T-helper 2 cell treated with Interferon-gamma antibody and Interleukin-4, amounts not matched to agents 5 μg/mL and 100 μg/mL, for 36 hours (primary cell): ENCODE measurements around the gene POLR1D.

Experiments
- DNase-seq: peaks from one replicate; pipeline ENCODE4 v3.0.0; 2021; ENCODE audit warnings: low spot score
- H3K27ac Mint-ChIP-seq: one replicate; pipeline ENCODE4 v1.8.0; 2021; ENCODE audit warnings: mild to moderate bottlenecking, mixed read lengths
- H3K27me3 Mint-ChIP-seq: one replicate; pipeline ENCODE4 v1.8.0; 2021; ENCODE audit warnings: low read depth, mixed read lengths
- H3K36me3 Mint-ChIP-seq: one replicate; pipeline ENCODE4 v1.8.0; 2021; ENCODE audit warnings: low read depth, mixed read lengths
- H3K4me1 Mint-ChIP-seq: one replicate; pipeline ENCODE4 v1.8.0; 2021; ENCODE audit warnings: low read depth, mixed read lengths
- H3K4me3 Mint-ChIP-seq: one replicate; pipeline ENCODE4 v1.8.0; 2022; ENCODE audit warnings: mild to moderate bottlenecking, moderate library complexity, mixed read lengths
- H3K9me3 Mint-ChIP-seq: one replicate; pipeline ENCODE4 v1.8.0; 2021; ENCODE audit warnings: mixed read lengths

The POLR1D gene

GRCh38 chr13:27636589-27637288 is 15.0 kb downstream of the POLR1D start:
- Mint-ChIP-seq H3K9me3 (no peaks in the 10 kb centered on the region), H3K27ac (no peak overlapping the region)

GRCh38 chr13:27637289-27637626 is 15.6 kb downstream of the POLR1D start:
- peaks cover 12% of the 10 kb centered on the region for H3K36me3 Mint-ChIP-seq
- peaks cover 29% of the 10 kb centered on the region for H3K4me1 Mint-ChIP-seq
- no peak overlapping the region for H3K27ac Mint-ChIP-seq
- peak overlapping the region; percentile 3 for H3K4me3 Mint-ChIP-seq
- DNase-seq = no peak
- H3K9me3 Mint-ChIP-seq = no peaks in the 10 kb centered on the region
- no peaks in the 10 kb centered on the region for H3K27me3 Mint-ChIP-seq

More at GRCh38 chr13:27636589-27637288, 15.0 kb downstream of the POLR1D start:
- Mint-ChIP-seq H3K4me1 (peaks cover 32% of the 10 kb centered on the region), H3K4me3 (peak overlapping the region; percentile 3), H3K27me3 (no peaks in the 10 kb centered on the region), H3K36me3 (peaks cover 14% of the 10 kb centered on the region)
- no peak for DNase-seq

- DNase-seq = no peak
- Mint-ChIP-seq H3K27ac (no peak overlapping the region), H3K36me3 (peaks cover 7% of the 10 kb centered on the region), H3K4me1 (peaks cover 36% of the 10 kb centered on the region), H3K4me3 (no peak overlapping the region), H3K27me3 (no peaks in the 10 kb centered on the region), H3K9me3 (no peaks in the 10 kb centered on the region)
Observed at GRCh38 chr13:27638001-27638400, 16.3 kb downstream of the POLR1D start.

- Mint-ChIP-seq H3K36me3 (peaks cover 7% of the 10 kb centered on the region), H3K27ac (no peak overlapping the region), H3K4me3 (no peak overlapping the region), H3K4me1 (peaks cover 40% of the 10 kb centered on the region), H3K9me3 (no peaks in the 10 kb centered on the region), H3K27me3 (no peaks in the 10 kb centered on the region)
- no peak for DNase-seq
Observed at GRCh38 chr13:27638521-27638920, 16.8 kb downstream of the POLR1D start.

- Mint-ChIP-seq H3K27me3 (no peaks in the 10 kb centered on the region), H3K4me3 (no peak overlapping the region), H3K36me3 (peaks cover 8% of the 10 kb centered on the region), H3K4me1 (peaks cover 40% of the 10 kb centered on the region), H3K27ac (no peak overlapping the region), H3K9me3 (no peaks in the 10 kb centered on the region)
- no peak for DNase-seq
Observed at GRCh38 chr13:27639186-27639585, 17.5 kb downstream of the POLR1D start.

GRCh38 chr13:27641711-27642502 is 20.2 kb downstream of the POLR1D start:
- Mint-ChIP-seq H3K36me3 (peaks cover 17% of the 10 kb centered on the region), H3K9me3 (peaks cover 4% of the 10 kb centered on the region), H3K27ac (no peak overlapping the region), H3K27me3 (no peaks in the 10 kb centered on the region), H3K4me1 (peaks cover 32% of the 10 kb centered on the region), H3K4me3 (no peak overlapping the region)
- no peak for DNase-seq

GRCh38 chr13:27643334-27644132 is 21.8 kb downstream of the POLR1D start:
- no peak for DNase-seq
- H3K27ac Mint-ChIP-seq = peak overlapping the region; percentile 22
- peaks cover 9% of the 10 kb centered on the region for H3K9me3 Mint-ChIP-seq

GRCh38 chr13:27644302-27644701 is 22.6 kb downstream of the POLR1D start:
- Mint-ChIP-seq H3K9me3 (peaks cover 16% of the 10 kb centered on the region), H3K4me1 (peaks cover 21% of the 10 kb centered on the region), H3K27me3 (no peaks in the 10 kb centered on the region), H3K36me3 (peaks cover 30% of the 10 kb centered on the region), H3K4me3 (no peak overlapping the region), H3K27ac (no peak overlapping the region)
- DNase-seq = no peak

More at GRCh38 chr13:27643334-27644132, 21.8 kb downstream of the POLR1D start:
- Mint-ChIP-seq H3K4me1 (peaks cover 25% of the 10 kb centered on the region), H3K36me3 (peaks cover 23% of the 10 kb centered on the region), H3K4me3 (no peak overlapping the region), H3K27me3 (no peaks in the 10 kb centered on the region)

- Mint-ChIP-seq H3K27me3 (no peaks in the 10 kb centered on the region), H3K4me3 (no peak overlapping the region), H3K27ac (no peak overlapping the region), H3K9me3 (peaks cover 35% of the 10 kb centered on the region), H3K36me3 (peaks cover 54% of the 10 kb centered on the region), H3K4me1 (no peaks in the 10 kb centered on the region)
- no peak for DNase-seq
Observed at GRCh38 chr13:27650312-27650711, 28.6 kb downstream of the POLR1D start.

- Mint-ChIP-seq H3K9me3 (peaks cover 21% of the 10 kb centered on the region), H3K27me3 (no peaks in the 10 kb centered on the region)
Observed at GRCh38 chr13:27654059-27654458, 32.4 kb downstream of the POLR1D start.

GRCh38 chr13:27654816-27655215 is 33.1 kb downstream of the POLR1D start:
- Mint-ChIP-seq H3K27me3 (no peaks in the 10 kb centered on the region), H3K4me3 (no peak overlapping the region), H3K27ac (no peak overlapping the region), H3K36me3 (peaks cover 29% of the 10 kb centered on the region), H3K9me3 (peaks cover 14% of the 10 kb centered on the region), H3K4me1 (peaks cover 4% of the 10 kb centered on the region)
- no peak for DNase-seq

More at GRCh38 chr13:27654059-27654458, 32.4 kb downstream of the POLR1D start:
- H3K27ac Mint-ChIP-seq = no peak overlapping the region
- H3K4me1 Mint-ChIP-seq = peaks cover 2% of the 10 kb centered on the region
- DNase-seq = no peak
- peaks cover 37% of the 10 kb centered on the region for H3K36me3 Mint-ChIP-seq
- H3K4me3 Mint-ChIP-seq = no peak overlapping the region

GRCh38 chr13:27657724-27658123 is 36.0 kb downstream of the POLR1D start:
- no peaks in the 10 kb centered on the region for H3K27me3 Mint-ChIP-seq
- no peak overlapping the region for H3K4me3 Mint-ChIP-seq
- H3K36me3 Mint-ChIP-seq = peaks cover 9% of the 10 kb centered on the region
- peaks cover 7% of the 10 kb centered on the region for H3K4me1 Mint-ChIP-seq
- H3K9me3 Mint-ChIP-seq = no peaks in the 10 kb centered on the region
- DNase-seq = no peak
- no peak overlapping the region for H3K27ac Mint-ChIP-seq

- H3K27me3 Mint-ChIP-seq = no peaks in the 10 kb centered on the region
Observed at GRCh38 chr13:27658546-27658945, 36.9 kb downstream of the POLR1D start.

More at GRCh38 chr13:27658546-27658945, 36.9 kb downstream of the POLR1D start:
- no peak for DNase-seq
- peaks cover 8% of the 10 kb centered on the region for H3K36me3 Mint-ChIP-seq
- H3K9me3 Mint-ChIP-seq = no peaks in the 10 kb centered on the region
- no peak overlapping the region for H3K27ac Mint-ChIP-seq
- H3K4me3 Mint-ChIP-seq = no peak overlapping the region
- peaks cover 7% of the 10 kb centered on the region for H3K4me1 Mint-ChIP-seq
